ENCODE data around the gene CNRIP1.
"Not testable (repeated sequence)": the region's sequence is repeated elsewhere in the genome, so short reads cannot be mapped to it uniquely, and the experiment has no call there.

CNRIP1 gene

DNA sequence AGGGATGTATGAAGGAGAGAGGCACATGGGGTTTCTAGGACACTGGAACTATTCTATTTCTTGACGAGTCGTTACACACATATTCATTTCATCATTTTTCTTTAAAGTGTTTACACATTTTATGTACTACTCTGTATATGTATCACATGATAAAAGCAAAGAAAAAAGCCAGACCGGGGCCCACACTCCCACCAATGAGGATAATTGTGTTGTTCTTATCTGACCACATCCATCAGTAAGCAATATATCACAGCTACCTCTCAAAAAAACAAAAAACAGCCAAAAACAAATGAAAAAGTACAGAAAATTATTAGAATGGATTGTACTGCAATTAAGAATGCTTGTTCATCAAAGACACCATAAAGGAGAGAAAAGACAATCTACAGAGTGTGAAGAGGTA lies 14.2 kb upstream of the CNRIP1 start:
- no peaks in the 10 kb centered on the region for H3K27me3 ChIP-seq (ENCODE audit: control insufficient read depth, insufficient read depth, low read length)
- no peak overlapping the region for H3K9ac ChIP-seq (ENCODE audit: low read depth, low read length)
- no peaks in the 10 kb centered on the region for H3K4me1 ChIP-seq (ENCODE audit: control insufficient read depth, insufficient read depth, low read length)
- no peak overlapping the region for H3K4me3 ChIP-seq (ENCODE audit: low read depth, low read length)
- H3K36me3 ChIP-seq (ENCODE audit: control insufficient read depth, insufficient read depth, low read length): no peaks in the 10 kb centered on the region
- no peaks in the 10 kb centered on the region for H3K9me3 ChIP-seq (ENCODE audit: control insufficient read depth, insufficient read depth, low read length)

DNA sequence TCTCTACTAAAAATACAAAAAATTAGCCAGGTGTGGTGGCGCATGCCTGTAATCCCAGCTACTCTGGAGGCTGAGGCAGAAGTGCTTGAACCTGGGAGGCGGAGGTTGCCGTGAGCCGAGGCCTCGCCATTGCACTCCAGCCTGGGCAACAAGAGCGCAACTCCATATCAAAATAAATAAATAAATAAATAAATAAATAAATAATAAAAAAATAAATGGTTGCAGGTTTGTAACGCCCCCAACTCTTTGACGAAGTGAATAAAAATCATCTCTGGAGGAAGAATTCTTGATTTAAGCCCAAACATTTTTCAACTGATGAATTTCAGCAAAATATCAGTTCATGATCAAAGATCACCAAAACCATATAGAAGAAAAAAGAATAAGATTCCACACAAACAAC lies 13.3 kb upstream of the CNRIP1 start:
- no peaks in the 10 kb centered on the region for H3K4me1 ChIP-seq (ENCODE audit: control insufficient read depth, insufficient read depth, low read length)
- H3K36me3 ChIP-seq (ENCODE audit: control insufficient read depth, insufficient read depth, low read length): no peaks in the 10 kb centered on the region
- H3K9me3 ChIP-seq (ENCODE audit: control insufficient read depth, insufficient read depth, low read length): no peaks in the 10 kb centered on the region
- no peaks in the 10 kb centered on the region for H3K27me3 ChIP-seq (ENCODE audit: control insufficient read depth, insufficient read depth, low read length)
- H3K4me3 ChIP-seq (ENCODE audit: low read depth, low read length): no peak overlapping the region
- no peak overlapping the region for H3K9ac ChIP-seq (ENCODE audit: low read depth, low read length)

DNA sequence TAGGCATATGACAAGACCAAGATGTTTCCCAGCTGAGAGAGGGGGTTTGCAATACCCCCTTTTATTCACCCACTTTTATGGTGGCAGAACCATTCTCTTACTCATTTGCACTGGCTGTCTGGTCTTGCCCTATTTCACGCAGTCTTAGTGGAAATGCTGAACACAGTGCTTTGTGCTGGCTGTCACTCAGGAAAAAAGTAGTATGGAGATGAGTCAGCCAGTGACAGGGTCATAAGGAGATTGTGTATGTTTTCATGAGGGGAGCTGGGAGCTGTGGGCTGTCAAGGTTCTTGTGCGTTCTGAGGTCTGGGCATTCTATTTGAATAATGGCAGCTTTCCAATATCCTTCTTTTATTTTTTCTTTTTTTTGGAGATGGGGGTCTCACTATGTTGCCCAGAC lies 10.9 kb upstream of the CNRIP1 start:
- Histone ChIP-seq H3K36me3 (ENCODE audit: control insufficient read depth, insufficient read depth, low read length) (no peaks in the 10 kb centered on the region), H3K9ac (ENCODE audit: low read depth, low read length) (no peak overlapping the region), H3K4me1 (ENCODE audit: control insufficient read depth, insufficient read depth, low read length) (no peaks in the 10 kb centered on the region), H3K27me3 (ENCODE audit: control insufficient read depth, insufficient read depth, low read length) (no peaks in the 10 kb centered on the region), H3K9me3 (ENCODE audit: control insufficient read depth, insufficient read depth, low read length) (no peaks in the 10 kb centered on the region), H3K4me3 (ENCODE audit: low read depth, low read length) (no peak overlapping the region)

DNA sequence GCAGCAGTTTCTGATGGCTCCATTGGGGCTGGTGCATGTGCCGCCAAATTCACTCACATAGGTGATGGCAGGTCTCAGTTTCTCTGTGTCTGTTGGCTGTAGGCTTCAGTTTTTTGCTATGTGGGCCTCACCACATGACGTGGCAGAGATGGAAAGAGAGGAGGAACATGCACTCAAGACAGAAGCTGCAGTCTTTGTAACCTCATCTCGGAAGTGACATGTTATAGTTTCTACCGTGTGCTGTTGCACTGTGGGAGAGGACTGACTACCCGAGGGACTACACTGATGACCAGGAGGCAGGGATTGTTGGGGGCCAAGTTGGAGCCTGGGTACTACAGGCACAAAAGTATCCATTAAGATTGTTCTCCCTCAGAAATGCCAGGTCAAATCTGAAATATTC lies 9.2 kb upstream of the CNRIP1 start:
- Histone ChIP-seq H3K9ac (ENCODE audit: low read depth, low read length) (no peak overlapping the region), H3K27me3 (ENCODE audit: control insufficient read depth, insufficient read depth, low read length) (no peaks in the 10 kb centered on the region), H3K36me3 (ENCODE audit: control insufficient read depth, insufficient read depth, low read length) (no peaks in the 10 kb centered on the region), H3K4me1 (ENCODE audit: control insufficient read depth, insufficient read depth, low read length) (no peaks in the 10 kb centered on the region), H3K4me3 (ENCODE audit: low read depth, low read length) (no peak overlapping the region), H3K9me3 (ENCODE audit: control insufficient read depth, insufficient read depth, low read length) (no peaks in the 10 kb centered on the region)

DNA sequence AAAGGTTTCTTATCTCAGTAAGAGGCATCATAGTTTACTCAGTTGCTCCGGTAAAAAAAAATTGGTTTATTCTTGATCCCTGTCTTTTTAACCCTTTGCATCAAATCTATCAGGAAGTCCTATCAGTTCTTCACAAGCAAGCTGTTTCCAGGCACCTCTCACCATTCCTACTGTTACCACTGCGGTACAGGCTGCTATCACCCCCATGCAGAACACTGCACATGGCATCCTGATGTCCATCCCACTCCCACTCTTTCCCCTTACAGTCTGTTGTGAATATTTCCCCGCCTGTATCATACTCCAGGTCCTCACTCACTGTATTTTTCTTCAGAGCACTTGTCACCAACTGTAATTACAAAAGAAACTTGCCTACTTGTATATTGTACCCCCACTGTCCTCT lies 5.3 kb upstream of the CNRIP1 start:
- H3K4me1 ChIP-seq (ENCODE audit: control insufficient read depth, insufficient read depth, low read length): peaks cover 2% of the 10 kb centered on the region
- H3K27me3 ChIP-seq (ENCODE audit: control insufficient read depth, insufficient read depth, low read length): peaks cover 16% of the 10 kb centered on the region
- H3K4me3 ChIP-seq (ENCODE audit: low read depth, low read length): no peak overlapping the region
- no peaks in the 10 kb centered on the region for H3K36me3 ChIP-seq (ENCODE audit: control insufficient read depth, insufficient read depth, low read length)
- H3K9me3 ChIP-seq (ENCODE audit: control insufficient read depth, insufficient read depth, low read length): no peaks in the 10 kb centered on the region
- no peak overlapping the region for H3K9ac ChIP-seq (ENCODE audit: low read depth, low read length)

DNA sequence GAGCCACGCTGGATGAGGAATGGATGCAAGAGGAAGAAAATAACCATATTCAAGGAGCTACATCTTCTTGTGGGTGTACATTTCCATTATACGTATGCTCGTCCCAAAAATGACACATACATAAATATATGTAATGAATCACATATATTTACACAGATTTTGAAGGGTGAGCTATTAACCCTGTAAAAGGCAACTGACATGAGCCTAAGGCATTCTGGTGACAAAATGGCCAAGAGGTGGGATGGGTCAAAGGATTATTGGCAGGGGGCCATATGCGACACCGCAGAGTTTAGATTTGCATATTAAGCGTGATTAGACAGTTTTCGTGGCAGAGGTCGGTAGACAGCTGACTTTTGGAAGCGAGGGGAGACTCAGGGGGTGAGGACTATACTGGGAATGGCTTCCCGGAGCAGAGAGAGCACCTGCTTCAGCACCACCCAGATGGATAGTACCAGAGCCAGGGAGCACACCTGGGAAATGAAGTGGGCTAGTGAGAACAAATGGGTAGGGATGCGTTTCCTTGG lies 431 bp upstream of the CNRIP1 start:
- peak overlapping the region; percentile 68 for H3K4me3 ChIP-seq (ENCODE audit: low read depth, low read length)
- no peaks in the 10 kb centered on the region for H3K36me3 ChIP-seq (ENCODE audit: control insufficient read depth, insufficient read depth, low read length)
- no peaks in the 10 kb centered on the region for H3K9me3 ChIP-seq (ENCODE audit: control insufficient read depth, insufficient read depth, low read length)
- H3K9ac ChIP-seq (ENCODE audit: low read depth, low read length): no peak overlapping the region
- H3K4me1 ChIP-seq (ENCODE audit: control insufficient read depth, insufficient read depth, low read length): peaks cover 2% of the 10 kb centered on the region
- peaks cover 49% of the 10 kb centered on the region for H3K27me3 ChIP-seq (ENCODE audit: control insufficient read depth, insufficient read depth, low read length)

DNA sequence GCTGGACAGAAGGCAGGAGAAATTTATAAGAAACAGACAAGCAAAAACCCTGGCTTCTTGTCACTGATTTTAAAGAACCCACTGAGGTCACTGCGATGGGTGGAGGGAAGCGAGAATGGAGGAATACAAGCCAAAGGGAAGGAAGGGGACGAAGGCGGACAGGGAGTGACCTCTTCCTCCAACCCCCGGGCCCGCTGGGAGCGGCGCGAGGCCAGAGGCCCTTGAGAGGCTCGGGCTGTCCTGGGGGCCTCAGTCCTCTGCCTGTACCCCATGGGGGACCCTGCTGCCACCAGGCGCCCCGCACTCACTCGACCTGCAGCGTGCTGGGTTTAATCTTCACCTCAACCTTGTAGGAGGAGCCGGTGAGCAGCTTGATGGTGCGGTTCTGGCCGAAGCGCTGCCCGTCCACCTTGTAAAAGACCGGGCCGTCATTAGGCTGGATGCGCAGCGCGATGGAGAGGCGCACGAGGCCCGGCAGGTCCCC lies 793 bp downstream of the CNRIP1 start:
- H3K4me3 ChIP-seq (ENCODE audit: low read depth, low read length): peak overlapping the region; percentile 68
- peaks cover 2% of the 10 kb centered on the region for H3K4me1 ChIP-seq (ENCODE audit: control insufficient read depth, insufficient read depth, low read length)
- H3K27me3 ChIP-seq (ENCODE audit: control insufficient read depth, insufficient read depth, low read length): peaks cover 49% of the 10 kb centered on the region
- no peaks in the 10 kb centered on the region for H3K9me3 ChIP-seq (ENCODE audit: control insufficient read depth, insufficient read depth, low read length)
- H3K36me3 ChIP-seq (ENCODE audit: control insufficient read depth, insufficient read depth, low read length): no peaks in the 10 kb centered on the region
- peak overlapping the region; percentile 13 for H3K9ac ChIP-seq (ENCODE audit: low read depth, low read length)

DNA sequence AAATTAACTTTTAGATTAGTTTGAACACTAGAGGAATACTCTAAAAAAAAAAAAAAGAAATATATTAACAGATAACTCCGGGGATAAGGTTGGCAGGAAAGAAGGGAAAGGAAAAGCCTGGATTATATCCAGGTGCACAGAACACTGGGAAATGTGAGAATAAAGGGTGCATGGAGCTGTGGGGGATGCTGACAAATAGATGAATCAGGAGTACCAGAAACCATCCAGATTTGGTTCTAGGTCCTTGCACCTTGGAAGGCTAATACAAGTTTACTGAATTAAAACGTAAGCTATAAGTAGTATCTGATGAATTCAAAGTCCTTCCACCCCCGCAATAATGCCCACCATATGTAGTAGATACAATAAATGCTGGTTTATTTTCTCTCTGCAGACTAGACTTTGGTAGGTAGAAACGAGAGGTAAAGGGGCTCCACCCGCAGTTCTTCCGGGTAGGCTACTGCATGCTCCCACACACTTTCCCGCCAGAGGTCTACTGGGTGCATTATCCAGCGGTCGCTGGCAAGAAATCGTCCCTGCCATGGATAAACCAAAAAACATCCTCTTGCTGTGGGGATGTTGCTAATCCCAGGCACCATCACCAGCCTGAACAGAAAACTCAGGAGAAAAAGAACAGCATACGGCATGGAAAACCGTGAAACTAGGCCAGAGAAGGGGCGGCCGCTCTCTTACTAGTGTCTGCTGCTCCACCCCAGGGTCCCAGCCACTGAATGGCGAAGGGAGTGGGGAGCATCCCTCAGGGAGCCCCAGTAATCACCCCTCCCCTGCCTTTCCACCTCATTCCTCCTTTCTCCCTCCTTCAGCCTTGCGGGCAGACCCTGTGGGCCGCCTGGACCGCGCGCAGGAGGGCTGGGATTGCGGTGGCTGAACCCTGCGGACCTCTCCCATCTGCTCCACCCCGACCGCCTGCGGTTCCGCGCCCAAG lies 1.5 kb downstream of the CNRIP1 start:
- H3K36me3 ChIP-seq (ENCODE audit: control insufficient read depth, insufficient read depth, low read length): no peaks in the 10 kb centered on the region
- peaks cover 2% of the 10 kb centered on the region for H3K4me1 ChIP-seq (ENCODE audit: control insufficient read depth, insufficient read depth, low read length)
- peak overlapping the region; percentile 68 for H3K4me3 ChIP-seq (ENCODE audit: low read depth, low read length)
- peak overlapping the region; percentile 13 for H3K9ac ChIP-seq (ENCODE audit: low read depth, low read length)
- H3K27me3 ChIP-seq (ENCODE audit: control insufficient read depth, insufficient read depth, low read length): peaks cover 49% of the 10 kb centered on the region
- H3K9me3 ChIP-seq (ENCODE audit: control insufficient read depth, insufficient read depth, low read length): no peaks in the 10 kb centered on the region

DNA sequence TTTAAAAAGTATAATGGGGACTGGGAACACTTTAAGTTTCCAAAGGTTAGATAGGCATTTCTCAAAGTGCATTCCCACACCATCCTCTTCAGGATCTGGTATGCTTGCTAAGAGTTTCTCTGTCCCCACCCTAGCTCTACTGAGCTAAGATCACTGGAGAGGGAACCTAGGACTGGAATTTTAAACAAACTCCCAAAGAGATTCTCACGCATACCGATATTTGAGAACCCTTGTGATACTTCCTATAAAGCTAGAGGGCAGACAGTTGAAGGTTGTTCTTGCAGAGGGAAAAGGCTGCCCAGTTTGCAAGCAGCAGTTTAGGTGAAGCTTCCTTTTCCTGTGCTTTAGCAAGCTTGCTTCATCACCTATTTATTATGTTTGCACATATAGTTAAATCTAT lies 3.6 kb downstream of the CNRIP1 start:
- Histone ChIP-seq H3K27me3 (ENCODE audit: control insufficient read depth, insufficient read depth, low read length) (peaks cover 42% of the 10 kb centered on the region), H3K9ac (ENCODE audit: low read depth, low read length) (no peak overlapping the region), H3K4me3 (ENCODE audit: low read depth, low read length) (no peak overlapping the region), H3K36me3 (ENCODE audit: control insufficient read depth, insufficient read depth, low read length) (no peaks in the 10 kb centered on the region), H3K9me3 (ENCODE audit: control insufficient read depth, insufficient read depth, low read length) (no peaks in the 10 kb centered on the region), H3K4me1 (ENCODE audit: control insufficient read depth, insufficient read depth, low read length) (peaks cover 2% of the 10 kb centered on the region)

DNA sequence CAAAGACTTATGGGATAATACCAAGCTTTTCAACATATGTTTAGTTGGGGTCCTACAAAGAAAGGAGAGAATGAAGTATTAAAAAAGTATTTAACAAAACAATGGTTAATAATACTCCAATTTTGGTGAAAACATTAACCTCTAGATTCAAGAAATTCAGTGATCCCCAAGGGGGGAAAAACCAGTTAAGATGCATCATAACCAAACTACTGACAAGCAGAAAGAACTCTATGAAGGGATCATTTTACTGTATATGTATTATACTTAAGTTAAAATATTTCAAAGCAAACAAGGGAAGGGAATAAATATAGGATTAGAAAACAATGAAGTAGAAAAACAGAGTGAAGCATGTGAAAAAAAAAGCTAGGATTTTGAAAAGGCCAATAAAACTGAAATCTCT lies 8.7 kb downstream of the CNRIP1 start:
- H3K4me3 ChIP-seq (ENCODE audit: low read depth, low read length): no peak overlapping the region
- no peaks in the 10 kb centered on the region for H3K36me3 ChIP-seq (ENCODE audit: control insufficient read depth, insufficient read depth, low read length)

DNA sequence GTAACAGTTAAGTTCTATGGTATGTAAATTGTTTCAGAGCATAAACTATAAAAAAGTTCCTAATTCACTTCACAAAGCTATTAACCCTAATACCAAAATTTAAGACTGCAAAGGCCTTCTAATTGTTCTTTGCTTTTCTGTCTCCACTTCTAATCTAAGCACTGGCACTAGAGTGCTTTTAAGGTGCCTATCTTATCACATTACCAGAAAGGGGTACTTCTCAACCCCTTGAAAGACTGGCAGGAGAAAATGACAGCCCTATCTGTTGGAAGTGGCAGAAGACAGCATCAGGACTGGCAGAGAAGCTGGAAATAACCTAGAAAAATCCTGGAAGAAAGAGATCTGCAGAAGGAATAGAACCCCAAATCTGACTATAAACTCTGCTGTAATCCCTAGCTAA lies 10.3 kb downstream of the CNRIP1 start:
- Histone ChIP-seq H3K27me3 (ENCODE audit: control insufficient read depth, insufficient read depth, low read length) (no peaks in the 10 kb centered on the region), H3K9me3 (ENCODE audit: control insufficient read depth, insufficient read depth, low read length) (no peaks in the 10 kb centered on the region), H3K36me3 (ENCODE audit: control insufficient read depth, insufficient read depth, low read length) (no peaks in the 10 kb centered on the region), H3K4me1 (ENCODE audit: control insufficient read depth, insufficient read depth, low read length) (no peaks in the 10 kb centered on the region), H3K9ac (ENCODE audit: low read depth, low read length) (no peak overlapping the region), H3K4me3 (ENCODE audit: low read depth, low read length) (no peak overlapping the region)

More for the DNA sequence above, 8.7 kb downstream of the CNRIP1 start:
- H3K9me3 ChIP-seq (ENCODE audit: control insufficient read depth, insufficient read depth, low read length): no peaks in the 10 kb centered on the region
- H3K27me3 ChIP-seq (ENCODE audit: control insufficient read depth, insufficient read depth, low read length): no peaks in the 10 kb centered on the region
- H3K4me1 ChIP-seq (ENCODE audit: control insufficient read depth, insufficient read depth, low read length): no peaks in the 10 kb centered on the region
- H3K9ac ChIP-seq (ENCODE audit: low read depth, low read length): no peak overlapping the region

DNA sequence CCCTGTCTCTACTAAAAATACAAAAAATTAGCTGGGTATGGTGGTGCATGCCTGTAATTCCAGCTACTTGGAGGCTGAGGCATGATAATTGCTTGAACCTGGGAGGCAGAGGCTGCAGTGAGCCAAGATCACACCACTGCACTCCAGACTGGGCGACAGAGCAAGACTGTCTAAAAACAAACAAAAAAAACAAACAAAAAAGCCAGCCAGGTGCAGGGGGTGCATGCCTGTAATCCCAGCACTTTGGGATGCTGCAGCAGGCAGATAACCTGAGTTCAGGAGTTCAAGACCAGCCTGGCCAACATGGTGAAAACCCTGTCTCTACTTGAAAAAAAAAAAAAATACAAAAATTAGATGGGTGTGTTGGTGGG lies 15.9 kb downstream of the CNRIP1 start:
- not testable (repeated sequence) for H3K9ac ChIP-seq (ENCODE audit: low read depth, low read length); H3K4me1 ChIP-seq (ENCODE audit: control insufficient read depth, insufficient read depth, low read length); H3K4me3 ChIP-seq (ENCODE audit: low read depth, low read length); H3K9me3 ChIP-seq (ENCODE audit: control insufficient read depth, insufficient read depth, low read length); H3K36me3 ChIP-seq (ENCODE audit: control insufficient read depth, insufficient read depth, low read length); H3K27me3 ChIP-seq (ENCODE audit: control insufficient read depth, insufficient read depth, low read length)

All from iPS-15b (cell line).